Measurements from ENCODE around the gene PLSCR3. TPM values are rescaled to one million over a fixed set of nuclear protein-coding genes. Genes with fewer than 3 reads are reported as not detected.

The PLSCR3 gene
- total RNA-seq, 1 experiment from 2014 or later, result 31.5 TPM

DNA sequence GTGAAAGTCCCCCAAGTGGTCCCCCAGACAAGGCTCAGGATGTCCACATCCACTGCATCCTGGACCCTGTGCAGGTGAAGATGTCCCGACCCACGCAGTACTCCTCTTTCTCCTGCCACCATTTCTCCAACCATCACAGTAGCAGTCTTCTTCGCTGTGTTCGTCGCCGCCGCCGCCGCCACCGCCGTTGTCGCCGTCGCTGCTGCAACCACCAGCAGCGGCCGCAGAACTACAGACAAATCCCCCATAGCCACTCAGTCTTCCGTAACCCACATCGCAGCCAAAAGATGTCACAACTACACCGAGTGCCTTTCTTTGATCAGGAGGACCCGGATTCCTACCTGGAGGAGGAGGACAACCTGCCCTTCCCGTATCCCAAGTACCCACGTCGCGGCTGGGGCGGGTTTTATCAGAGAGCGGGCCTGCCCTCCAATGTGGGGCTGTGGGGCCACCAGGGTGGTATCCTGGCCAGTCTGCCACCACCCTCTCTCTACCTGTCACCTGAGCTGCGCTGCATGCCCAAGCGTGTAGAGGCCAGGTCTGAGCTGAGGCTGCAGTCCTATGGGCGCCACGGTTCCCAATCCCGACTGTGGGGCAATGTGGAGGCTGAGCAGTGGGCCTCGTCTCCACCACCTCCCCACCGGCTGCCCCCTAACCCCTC, 32.0 kb upstream of the PLSCR3 start:
- H3K4ac ChIP-seq (ENCODE audit: low read depth, low read length), result no peak overlapping the region
- no peak overlapping the region for H4K91ac ChIP-seq (ENCODE audit: insufficient read length, low read depth, low read length)
- no peak overlapping the region for H3K18ac ChIP-seq (ENCODE audit: insufficient read length, low read depth, low read length)
- H2AFZ ChIP-seq (ENCODE audit: low read length), result no peak overlapping the region
- no peaks in the 10 kb centered on the region for H3K4me1 ChIP-seq (ENCODE audit: insufficient read depth, low read length)
- no peaks in the 10 kb centered on the region for H3K9me3 ChIP-seq (ENCODE audit: control insufficient read depth, low read depth, low read length)
- H4K8ac ChIP-seq (replicated peaks; ENCODE audit: insufficient read length, low read depth, low read length), result no peak overlapping the region
- no peak overlapping the region for H2BK5ac ChIP-seq (ENCODE audit: insufficient read length, low read length)
- Mint-ChIP-seq H3K27ac (no peak overlapping the region; a peak in 1 of 7 replicates), H3K36me3 (ENCODE audit: insufficient read depth in 1 of 3, low read depth in 3 of 3) (no peaks in the 10 kb centered on the region), H3K27me3 (ENCODE audit: low read depth) (peaks cover 13% of the 10 kb centered on the region), H3K4me1 (no peaks in the 10 kb centered on the region), H3K9me3 (no peaks in the 10 kb centered on the region; a peak in 1 of 5 replicates), H3K4me3 (no peak overlapping the region)
- TF ChIP-seq, protein P1, sequence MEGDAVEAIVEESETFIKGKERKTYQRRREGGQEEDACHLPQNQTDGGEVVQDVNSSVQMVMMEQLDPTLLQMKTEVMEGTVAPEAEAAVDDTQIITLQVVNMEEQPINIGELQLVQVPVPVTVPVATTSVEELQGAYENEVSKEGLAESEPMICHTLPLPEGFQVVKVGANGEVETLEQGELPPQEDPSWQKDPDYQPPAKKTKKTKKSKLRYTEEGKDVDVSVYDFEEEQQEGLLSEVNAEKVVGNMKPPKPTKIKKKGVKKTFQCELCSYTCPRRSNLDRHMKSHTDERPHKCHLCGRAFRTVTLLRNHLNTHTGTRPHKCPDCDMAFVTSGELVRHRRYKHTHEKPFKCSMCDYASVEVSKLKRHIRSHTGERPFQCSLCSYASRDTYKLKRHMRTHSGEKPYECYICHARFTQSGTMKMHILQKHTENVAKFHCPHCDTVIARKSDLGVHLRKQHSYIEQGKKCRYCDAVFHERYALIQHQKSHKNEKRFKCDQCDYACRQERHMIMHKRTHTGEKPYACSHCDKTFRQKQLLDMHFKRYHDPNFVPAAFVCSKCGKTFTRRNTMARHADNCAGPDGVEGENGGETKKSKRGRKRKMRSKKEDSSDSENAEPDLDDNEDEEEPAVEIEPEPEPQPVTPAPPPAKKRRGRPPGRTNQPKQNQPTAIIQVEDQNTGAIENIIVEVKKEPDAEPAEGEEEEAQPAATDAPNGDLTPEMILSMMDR (conservative IDR thresholded peaks at IDR 0.05), result no peak
- no CpG with 5 or more reads among the region's 33 CpGs for WGBS (ENCODE audit: extremely low coverage, insufficient read length, low lambda C conversion rate)
- H3K27ac ChIP-seq (ENCODE audit: insufficient read length, low read depth, low read length), result no peak overlapping the region
- no peaks in the 10 kb centered on the region for H3K23me2 ChIP-seq (ENCODE audit: insufficient read length, low read depth, low read length, poor library complexity, severe bottlenecking)
- no peak overlapping the region for H4K5ac ChIP-seq (ENCODE audit: insufficient read length, low read depth, low read length)
- H3K4me2 ChIP-seq (ENCODE audit: insufficient read depth, insufficient read length, low read length), result no peak overlapping the region
- no peak overlapping the region for H2BK15ac ChIP-seq (ENCODE audit: low read depth, low read length)
- no peaks in the 10 kb centered on the region for H3K79me2 ChIP-seq (ENCODE audit: insufficient read depth, low read length)
- no peak overlapping the region for H2BK120ac ChIP-seq (ENCODE audit: low read depth, low read length, poor library complexity, severe bottlenecking)
- H4K20me1 ChIP-seq (ENCODE audit: control insufficient read depth, insufficient read depth, insufficient read length), result no peaks in the 10 kb centered on the region
- H3K27me3 ChIP-seq (ENCODE audit: insufficient read depth, low read length), result no peaks in the 10 kb centered on the region; the same call in 1 of the 2 replicates
- no peak overlapping the region for H3K14ac ChIP-seq (ENCODE audit: insufficient read depth, low read length)
- H2BK20ac ChIP-seq (ENCODE audit: low read depth, low read length, poor library complexity, severe bottlenecking), result no peak overlapping the region
- no peaks in the 10 kb centered on the region for H3K79me1 ChIP-seq (ENCODE audit: insufficient read depth, low read depth, low read length, poor library complexity, severe bottlenecking)
- no peak overlapping the region for H3K9ac ChIP-seq (ENCODE audit: extremely low read depth, insufficient read length, low read length)
- H2BK12ac ChIP-seq (ENCODE audit: insufficient read length, low read depth, low read length), result no peak overlapping the region
- no peak overlapping the region for H3K23ac ChIP-seq (ENCODE audit: insufficient read length, low read depth, low read length)
- H2AK5ac ChIP-seq (ENCODE audit: insufficient read length, low read length), result no peak overlapping the region
- DNase-seq, result no peak
- no peak overlapping the region for H3T11ph ChIP-seq (ENCODE audit: low read length)
- no peak overlapping the region for H3K56ac ChIP-seq (ENCODE audit: insufficient read length, low read depth, low read length)

Measured in H9 (cell line).